Measurements from ENCODE around the gene PLCH2.

The PLCH2 gene

DNA sequence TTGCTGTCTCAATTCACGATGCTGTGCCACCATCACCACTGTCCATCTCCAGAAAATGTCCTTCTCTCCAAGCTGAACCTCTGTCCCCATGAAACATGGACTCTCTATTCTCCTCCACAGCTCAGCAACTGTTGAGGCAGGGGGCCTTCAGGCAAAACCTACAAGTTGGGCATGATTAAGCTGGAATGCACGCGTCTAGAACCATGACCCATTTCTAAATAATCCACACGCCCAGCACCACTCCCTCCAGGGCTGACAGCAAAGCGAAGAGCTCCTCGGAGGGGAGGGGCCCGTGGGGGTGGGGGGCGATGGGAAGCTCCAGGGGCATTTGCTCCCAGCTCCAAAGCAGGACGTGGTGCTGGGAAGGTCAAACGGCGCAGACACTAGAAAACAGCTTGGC lies 57.3 kb downstream of the PLCH2 start:
- DNase-seq, result no peak

DNA sequence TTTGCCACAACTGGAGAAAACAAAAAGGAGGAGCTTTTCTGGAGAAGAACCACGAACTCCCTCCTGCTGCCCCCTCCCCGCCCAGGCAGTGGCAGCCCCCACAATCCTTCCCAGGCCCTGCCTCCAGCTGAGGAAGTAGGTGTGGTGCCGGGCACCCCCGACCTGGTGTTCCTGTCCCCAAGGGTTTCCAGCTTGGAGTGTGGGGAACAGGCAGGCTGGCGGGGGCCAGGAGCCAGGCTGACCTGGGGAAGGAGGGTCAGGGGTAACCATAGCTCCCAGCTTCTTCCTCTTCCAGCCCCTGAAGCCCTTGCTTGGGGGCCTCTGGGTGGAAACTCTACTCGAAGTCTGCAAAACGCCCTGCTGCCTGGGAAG lies 58.2 kb downstream of the PLCH2 start:
- no peak for DNase-seq

DNA sequence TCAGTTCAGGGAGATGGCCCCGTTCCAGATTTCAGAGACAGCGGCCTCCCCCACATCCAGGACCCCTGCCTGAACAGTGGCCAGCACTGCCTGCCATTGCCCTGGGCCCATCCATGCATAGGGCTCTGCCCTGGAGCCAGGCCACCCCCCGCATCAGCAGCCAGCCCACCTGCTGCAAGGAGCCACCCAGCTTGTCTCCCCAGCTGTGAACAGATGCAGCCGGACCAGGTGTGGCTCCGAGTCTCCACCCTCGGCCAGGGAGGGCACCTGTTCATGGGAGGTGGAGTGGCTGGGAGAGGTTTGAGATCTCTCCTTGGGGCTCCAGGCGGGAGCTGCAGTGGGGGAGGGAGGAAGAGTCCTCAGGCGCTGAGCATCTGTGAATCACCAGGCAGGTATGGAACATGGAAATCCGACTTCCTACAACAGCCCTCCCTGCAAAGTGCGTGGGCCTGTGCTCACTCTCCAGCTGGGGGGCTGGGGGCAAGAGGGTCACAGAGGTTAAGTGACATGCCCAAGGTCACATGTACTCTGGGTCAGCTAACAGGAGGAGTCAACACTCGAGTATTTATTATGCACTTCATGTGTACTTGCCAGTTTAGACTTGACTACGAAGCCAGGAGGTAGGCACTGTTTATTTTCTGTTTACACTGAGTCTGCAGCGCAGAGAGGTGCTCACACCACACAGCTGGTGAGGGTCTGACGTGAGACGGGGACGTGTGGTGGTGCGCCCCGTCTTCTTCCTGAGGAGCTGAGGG lies 58.8 kb downstream of the PLCH2 start:
- DNase-seq, result no peak

DNA sequence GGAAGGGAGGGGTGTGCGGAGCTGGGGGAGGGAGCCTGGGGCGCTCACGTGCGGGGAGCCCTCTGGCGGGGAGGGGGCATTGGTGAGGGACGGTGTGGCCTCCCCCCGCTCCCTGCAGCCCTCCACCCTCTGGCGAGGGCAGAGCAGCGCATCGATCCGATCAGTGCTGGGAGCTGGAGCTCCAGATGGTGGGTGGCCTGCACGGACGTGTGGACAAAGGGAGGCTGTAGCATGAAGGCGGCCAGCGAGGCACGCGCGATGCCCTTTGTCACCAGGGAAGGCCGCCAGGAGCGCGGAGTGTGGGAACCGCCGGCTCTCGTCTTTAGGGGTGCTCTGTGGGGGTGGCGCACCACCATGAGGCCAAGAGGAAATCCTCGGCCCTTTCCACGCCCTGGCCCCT lies 59.4 kb downstream of the PLCH2 start:
- DNase-seq, result no peak

DNA sequence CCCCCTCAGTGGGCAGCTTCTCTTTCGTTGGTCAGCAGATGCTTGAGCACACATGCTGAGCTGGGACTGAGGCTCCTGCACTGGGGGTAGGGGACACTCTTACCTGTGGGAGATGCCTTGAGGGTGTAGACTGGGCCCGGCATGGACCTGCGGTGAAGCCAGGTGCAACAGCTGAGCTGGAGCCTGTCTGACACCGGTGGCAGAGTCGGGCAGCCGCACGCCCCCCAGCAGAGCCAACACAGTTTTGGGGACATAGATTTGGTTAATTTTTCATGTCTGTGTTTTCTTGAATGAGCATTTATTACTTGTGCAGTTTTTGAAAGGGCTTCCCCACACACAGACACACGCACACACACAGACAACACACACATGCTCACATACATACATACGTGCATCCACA lies 59.9 kb downstream of the PLCH2 start:
- DNase-seq, result no peak

DNA sequence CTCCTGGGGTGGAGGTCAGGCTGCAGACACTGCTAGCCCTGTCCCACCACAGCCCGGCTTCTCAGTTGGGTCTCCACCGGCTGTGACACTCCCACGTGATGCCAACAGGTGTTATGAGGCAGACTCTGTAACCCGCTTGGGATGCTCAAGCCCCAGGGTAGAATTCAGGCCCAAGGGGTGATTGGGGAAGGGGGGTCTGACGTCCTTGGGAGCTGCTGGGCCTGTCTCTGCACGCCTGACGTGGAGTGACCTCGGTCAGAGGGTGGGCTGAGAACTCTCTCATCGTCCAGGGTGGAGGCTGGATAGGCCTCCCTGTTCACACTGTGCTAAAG lies 61.7 kb downstream of the PLCH2 start:
- DNase-seq, result no peak

DNA sequence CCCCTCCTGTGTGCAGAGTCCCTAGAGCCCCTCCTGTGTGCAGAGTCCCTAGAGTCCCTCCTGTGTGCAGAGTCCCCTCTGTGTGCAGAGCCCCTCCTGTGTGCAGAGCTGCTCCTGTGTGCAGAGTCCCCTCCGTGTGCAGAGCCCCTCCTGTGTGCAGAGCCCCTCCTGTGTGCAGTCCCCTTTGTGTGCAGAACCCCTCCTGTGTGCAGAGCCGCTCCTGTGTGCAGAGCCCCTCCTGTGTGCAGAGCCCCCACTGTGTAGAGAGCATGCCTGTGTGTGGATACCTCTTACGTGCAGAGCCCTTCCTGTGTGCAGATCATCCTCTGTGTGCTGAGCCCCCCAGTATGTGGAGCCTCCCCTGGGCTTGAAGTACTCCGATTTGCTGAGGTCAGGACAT lies 62.3 kb downstream of the PLCH2 start:
- DNase-seq, result no peak

DNA sequence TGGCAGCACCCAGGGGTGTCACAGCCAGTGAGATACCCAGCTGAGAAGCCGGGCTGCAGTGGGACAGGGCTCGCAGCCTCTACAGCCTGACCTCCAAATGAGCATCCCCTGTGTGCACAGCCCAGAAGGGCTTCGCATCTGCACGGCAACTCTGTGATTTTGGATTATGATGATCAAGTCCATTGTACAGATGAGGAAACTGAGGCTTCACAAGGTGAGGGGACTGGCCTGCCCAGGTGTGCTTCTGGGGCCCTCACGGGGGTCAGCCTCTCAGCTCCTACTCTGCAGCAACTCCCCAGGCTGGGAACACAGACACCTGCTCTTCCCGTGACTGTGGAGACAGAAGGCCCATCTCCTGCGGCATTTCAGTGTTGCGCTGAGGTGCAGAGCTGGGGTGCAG lies 62.8 kb downstream of the PLCH2 start:
- no peak for DNase-seq

DNA sequence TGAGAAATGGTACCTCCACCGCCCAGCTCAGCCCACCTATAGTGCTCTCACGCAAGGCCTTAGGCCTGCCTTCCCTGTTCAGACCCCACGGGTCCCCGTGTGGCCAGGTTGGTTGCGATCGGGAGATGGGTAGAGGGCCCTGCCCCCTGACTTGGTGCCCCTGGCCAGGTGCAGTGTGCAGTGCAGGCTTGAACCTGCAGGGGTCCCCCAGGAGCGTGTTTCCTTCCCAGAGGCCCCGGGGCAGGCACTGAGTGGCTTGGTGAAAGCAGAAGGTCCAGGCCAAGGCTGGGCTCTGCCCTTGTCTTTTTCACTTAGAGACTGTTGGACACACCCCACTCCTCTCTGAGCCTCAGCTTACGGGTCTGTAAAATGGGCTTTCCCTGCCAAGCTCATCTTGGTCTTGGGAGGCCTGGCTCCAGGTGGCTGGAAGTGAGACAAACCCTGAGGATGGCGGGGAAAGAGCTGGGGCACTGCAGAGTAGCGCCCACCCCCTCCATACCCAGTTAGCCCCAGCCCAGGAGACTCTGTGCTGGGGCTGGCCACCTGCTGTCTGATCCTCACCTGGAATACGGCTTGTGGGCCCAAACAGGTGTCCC lies 63.3 kb downstream of the PLCH2 start:
- no peak for DNase-seq

DNA sequence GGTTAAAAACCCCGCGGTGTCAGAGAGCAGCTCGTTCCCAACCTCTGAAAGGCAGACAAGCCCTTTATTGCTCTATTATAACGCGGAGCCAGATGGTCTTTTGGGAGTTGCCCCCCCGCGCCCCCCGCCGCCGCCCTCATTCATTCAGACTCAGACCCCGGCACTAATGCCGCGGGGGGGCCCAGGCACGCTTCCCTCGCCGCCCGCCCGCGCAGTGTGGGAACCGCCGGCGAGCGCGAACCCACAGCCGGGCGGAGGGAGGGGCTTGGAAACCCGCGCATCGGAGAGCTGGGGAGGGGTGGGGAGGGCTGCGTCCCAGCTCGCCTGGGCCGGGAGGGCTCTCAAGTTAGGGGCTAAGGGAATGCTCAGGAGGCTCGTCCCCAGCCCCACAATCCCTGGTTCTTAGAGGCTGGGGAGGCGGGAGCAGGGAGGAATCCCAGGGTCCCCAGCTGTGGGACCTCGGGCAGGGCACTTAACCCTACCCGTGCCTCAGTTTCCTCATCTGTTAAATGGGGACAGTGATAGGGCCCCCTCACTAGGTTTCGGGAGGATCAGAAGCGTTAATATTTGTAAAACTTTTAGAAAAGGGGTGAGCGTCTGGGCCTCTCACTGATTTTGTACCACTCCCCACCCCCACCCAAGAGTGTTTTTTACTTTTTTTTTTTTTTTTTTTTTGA lies 64.9 kb downstream of the PLCH2 start:
- peak in 1 of 2 experiments; percentile 30 for DNase-seq

DNA sequence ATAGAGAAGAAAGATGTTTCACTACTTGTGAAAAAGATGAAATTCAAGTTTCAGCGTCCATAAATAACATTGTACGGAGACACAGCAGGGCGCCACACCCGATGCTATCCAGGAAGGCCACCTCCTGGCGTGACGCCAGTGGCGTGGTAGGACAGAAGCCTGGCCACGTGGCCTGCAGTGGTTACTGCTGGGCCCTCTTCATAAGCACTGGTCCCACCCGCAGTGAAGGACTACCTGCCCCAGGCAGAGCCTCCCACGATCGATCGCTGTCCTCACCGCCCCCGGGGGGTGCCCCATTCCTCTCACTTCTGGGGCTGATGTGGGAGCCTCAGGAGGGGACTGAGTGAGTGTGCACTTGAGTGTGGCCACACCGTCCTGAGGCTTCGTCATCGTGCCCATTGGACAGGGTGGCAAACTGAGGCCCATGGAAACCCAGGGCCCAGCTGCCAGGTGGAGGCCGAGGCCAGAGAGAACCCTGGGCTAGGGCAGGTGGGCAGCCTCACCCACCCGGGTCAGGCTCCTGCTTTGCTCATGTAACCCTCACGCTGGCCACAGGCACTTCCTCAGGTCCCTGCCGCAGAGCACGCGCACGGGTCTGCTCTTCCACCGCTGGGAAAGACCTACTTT lies 65.6 kb downstream of the PLCH2 start:
- no peak for DNase-seq

DNA sequence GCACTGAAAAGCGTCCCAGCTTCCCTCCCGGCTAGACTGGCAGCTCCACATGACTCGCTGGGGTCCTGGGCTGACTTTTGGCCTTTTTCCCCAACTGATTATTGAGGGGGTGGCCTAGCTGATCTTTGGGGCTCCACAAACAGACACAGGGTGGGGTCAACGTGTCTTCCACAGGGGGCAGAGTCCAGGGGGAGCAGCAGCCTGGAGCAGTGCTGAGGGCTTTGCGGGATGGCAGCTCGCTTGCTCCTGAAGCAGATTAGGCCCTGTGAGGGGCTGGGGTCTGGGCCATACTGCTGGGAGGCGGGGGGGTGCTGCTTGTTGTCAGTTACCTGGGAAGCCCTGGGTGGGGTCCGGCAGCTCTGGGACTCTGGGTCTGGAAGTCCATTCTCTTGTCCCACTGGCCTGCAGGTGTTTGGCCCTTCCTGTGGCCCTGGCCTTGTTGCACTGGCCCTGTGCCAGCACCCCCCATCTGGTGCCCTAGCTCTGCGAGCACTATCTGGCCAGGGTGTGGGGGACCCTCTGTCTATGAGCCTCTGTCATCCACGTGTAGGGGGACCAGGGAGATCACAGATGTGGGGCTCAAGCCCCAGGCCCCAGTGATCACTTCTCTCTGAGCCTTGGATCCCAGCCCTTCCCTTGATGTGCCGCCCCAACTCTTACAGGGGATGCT lies 66.3 kb downstream of the PLCH2 start:
- DNase-seq, result no peak

DNA sequence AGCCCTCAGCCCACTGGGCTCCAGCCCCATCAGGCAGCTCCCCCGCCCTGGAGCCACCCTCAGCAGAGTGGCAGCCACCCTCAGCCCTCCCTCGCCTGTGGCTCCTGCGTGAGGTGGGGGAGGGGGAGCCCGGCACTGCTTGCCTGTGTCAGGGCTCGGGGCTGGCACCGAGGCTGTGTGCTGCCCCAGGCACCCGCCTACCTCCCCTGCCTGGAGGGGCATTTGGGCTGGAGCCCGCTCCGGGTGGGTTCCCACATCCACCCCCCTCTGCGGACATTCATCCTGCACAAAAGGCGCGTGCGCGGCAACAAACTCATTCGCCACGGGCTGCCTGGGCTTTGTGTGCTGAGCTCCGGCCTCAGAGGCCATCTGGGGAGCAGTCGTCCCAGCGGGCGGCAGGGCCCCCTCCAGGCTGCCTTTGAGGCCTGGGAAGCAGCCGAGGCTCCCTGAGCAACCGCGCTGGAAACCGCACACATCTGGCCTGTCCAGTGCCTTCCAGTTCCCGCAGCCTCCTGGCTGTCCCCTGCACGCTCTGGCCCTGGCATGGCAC lies 67.5 kb downstream of the PLCH2 start:
- no peak for DNase-seq

DNA sequence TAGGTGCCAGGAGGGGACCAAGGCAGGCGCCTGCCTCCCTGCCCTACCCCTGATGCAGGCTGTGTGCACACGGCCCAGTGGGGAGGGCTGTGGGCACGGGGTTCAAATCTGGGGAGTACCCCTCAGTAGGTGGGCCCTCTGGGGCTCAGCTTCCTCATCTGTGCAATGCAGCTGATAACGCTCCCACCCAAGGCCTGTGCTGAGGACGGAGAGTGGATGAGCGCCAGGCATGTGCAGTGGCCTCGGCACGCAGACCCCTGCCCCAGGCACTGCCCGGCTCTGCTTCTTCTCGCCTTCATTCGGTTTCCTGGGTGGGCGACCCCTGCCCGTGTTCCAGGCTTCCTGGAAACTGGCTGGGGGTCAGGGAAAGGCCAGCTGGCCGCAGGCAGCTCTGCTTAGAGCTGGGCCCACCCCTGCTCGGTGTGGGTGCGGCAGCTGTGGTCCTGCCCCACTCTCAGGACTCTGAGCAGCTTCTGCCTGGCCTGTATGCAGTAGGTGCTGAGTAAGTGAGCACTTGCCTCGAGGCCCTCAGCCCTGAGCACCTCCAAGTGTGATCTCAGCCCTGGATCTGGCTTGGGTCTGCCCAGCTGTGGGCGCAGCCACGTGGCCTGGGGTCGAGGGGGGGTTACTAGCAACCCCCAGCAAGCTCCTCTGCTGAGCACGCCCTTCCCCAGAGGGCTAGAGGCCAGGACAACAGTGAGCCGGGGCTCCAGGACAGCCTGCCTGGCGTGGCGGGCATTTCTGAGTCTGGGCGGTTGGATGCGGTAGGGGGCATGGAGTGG lies 68.2 kb downstream of the PLCH2 start:
- no peak for DNase-seq

DNA sequence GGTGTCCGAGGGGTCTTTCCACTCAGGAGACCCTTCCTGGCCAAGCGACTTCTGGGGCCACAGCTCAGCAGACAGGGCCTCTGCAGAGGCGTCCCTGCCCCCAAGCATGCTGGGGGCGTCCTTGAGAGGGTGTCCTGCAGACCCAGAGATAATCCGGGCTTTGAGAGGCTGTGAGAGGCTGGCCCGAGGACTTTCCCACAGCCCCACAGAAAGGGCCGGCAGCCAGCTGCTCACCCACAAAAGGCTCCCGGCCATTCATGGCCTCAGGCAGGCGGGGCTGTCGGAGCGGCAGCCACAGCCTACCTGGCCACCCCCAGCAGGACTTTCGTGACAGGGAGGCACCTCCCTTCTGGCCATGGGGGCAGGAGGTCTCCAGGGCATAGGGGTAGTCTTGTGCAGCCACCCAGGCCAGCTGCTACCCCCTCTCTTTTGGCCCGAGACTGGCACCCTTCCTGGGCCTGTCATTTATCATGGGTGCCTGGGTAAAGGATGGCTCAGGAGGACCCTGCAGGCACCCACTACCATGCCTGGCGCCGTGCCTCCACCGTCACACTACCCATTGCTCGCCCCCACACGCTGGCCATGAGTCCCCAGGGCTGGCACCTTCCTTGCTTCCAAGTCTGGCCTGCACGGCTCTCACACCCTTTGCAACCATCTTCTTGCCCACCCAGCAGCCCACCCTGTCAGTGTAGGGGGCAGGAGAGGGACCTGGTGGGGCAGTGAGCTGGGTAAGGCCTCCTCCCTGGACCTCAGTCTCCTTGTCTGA lies 69.0 kb downstream of the PLCH2 start:
- DNase-seq, result no peak

DNA sequence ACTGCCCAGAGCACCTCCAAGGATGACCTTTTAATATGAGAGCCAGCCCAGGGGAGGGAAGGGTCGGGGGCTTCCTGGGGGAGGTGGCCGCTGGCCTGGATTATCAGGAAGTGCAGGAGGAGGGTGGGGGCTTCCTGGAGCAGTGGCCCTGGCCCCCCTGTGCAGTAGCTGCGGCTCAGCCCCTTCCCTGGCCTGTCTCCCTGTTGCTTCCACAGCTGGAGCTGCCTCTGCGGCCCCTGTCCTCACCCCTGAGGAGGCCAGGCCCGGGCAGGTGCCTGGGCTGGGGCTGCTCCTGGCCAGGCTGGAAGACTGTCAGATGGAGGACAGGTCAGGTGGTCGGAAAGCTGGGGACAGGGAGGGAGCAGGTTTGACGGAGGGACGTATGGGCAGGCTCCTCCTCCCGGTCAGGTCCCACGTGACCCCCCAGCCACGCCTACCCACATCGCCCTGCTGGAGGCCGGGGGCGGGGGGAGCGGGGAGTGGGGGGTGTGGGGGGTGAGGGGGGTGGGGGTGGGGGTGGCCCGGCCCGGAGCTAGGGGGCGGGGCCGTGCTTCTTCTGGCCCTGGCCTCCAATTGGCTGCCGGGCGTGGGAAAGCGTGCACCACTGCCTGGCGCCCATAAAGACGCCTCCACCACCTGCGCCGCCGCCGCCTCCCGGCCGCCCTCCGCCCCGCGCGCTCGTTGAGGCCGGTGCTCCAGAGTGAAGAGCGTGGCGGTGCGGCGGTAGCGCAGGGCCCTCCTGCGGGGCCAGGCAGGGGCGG lies 69.8 kb downstream of the PLCH2 start:
- peak; percentile 83 to 89 for DNase-seq

DNA sequence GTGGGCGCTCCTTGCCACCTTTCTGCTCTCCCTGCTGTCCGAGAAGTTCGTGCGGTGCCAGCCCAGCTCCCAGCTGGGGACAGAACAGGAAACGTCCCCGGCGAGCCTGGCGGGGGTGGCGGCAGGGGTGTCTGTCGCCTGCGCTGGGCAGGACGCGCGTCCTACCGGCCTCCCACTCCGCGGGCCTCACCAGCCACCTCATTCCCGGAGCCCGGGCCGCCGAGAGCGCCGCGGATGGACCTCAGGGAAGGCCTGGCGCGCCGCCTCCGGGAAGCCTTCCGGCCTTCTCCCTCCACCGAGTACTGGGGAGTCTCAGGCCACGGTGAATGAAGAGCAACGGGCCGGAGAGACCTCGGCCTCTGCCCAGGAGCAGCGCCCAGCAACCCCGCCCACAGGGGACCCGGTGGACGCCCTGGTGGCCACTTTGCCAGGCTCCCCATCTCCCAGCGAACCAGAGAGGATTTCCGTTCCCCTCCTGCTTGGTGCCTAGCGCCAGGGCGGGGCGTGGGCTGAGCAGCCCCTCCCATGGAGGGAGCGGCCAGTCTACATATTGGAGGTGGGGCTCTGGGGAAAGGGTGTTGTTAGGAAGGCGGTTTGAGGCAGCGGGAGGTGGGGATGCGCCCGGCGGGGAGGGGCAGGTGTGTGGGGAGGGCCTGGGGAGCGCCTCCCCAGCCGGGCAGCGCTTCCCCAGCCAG lies 70.6 kb downstream of the PLCH2 start:
- peak; percentile 75 to 82 for DNase-seq

DNA sequence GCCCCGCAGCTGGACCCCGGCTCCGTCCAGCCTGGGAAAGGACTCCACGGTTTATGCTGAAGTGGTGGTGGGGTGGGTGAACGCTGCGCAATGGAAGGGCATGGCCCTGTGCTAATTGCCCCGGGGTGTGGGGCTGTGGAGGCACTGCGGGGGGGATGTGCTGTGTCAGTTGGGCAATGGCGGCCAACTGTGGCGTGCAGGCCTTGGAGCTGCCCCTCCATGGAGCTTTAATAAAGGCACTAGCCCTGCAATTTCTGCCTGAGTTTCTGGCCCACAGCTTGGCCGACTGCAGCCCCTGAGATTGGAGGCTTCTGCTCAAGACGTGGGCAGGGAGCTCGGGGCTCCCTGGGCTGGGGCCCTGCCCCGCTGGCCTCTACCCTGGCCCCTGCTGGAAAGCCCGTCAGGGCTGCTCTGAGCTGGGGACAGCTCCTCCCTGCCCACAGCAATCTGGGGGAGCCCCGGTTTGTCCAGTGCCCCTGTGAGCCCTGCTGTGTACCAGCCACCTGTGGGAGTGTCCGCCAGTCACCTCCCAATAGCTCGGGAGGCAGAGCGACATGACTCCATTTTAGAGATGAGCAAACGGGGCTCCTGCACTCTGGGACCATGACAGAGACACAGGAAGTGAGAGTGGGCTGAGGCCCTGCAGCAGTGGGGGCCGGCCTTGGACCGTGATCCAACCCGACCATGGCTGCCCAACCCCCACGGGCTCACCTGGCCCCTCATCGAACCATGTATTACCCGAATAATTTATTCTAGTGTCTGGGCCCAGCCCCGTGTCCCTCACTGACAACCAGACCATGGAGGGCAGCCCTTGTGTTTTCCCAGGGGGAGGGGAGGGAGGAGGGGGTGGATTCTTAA lies 71.3 kb downstream of the PLCH2 start:
- DNase-seq, result peak; percentile 34 to 43

DNA sequence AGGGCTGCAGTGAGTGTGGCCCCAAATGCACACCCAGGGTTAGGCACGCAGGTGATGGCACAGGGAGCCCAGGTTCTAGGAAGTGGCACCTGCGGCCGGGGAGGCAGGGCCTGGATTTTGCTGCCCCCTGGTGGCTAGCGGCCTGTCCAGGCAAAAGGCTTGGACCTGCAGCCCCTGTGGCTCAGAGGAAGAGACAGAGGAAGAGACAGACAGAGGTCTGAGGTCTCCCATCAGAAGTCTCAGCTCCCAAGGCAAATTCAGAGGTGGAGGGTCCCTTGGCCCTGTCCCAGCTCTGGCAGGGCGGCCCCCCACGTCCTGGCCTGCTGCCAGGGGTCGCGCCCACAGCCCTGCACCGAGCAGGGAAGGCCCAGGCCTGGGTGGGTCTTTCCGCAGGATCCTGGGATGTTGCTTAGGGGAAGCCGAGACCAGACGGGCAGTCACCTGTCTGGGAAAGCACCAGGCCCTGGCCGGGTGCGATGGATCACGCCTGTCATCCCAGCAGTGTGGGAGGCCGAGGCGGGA lies 72.0 kb downstream of the PLCH2 start:
- DNase-seq, result peak; percentile 78 to 82

All from stimulated activated CD4-positive, alpha-beta T cell treated with anti-CD3 and anti-CD28 coated beads, Interleukin-4, amount 100 ng/mL, for 4 hours (primary cell).